ENCODE data around the gene JUNB. TPM values are rescaled to one million over a fixed set of nuclear protein-coding genes. Genes with fewer than 3 reads are reported as not detected.
"Not testable (repeated sequence)": the region's sequence is repeated elsewhere in the genome, so short reads cannot be mapped to it uniquely, and the experiment has no call there.

The JUNB gene
- polyA plus RNA-seq, 1 donor (not counting 4 experiments of a cell fraction or from before 2014, with no cell fraction given) = 40.8 TPM

DNA sequence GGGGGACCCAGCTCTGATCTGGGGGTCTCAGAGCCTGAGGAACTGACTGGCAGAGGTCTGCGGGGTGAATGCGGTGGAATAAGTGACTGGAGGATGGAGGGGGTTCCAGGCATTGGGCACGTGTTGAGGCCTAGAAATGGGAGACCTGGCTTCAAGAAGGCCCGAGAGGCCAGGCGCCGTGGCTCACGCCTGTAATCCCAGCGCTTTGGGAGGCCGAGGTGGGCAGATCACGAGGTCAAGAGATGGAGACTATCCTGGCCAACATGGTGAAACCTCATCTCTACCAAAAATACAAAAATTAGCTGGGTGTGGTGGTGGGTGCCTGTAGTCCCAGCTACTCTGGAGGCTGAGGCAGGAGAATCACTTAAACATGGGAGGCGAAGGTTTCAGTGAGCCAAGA, 26.5 kb downstream of the JUNB start:
- H3K9me1 ChIP-seq (ENCODE audit: control insufficient read depth, extremely low read depth, insufficient read depth, low read length); H3K27ac ChIP-seq (ENCODE audit: control insufficient read depth, insufficient read depth, low read length); H2AFZ ChIP-seq (ENCODE audit: control insufficient read depth, low read length); H3K9me3 ChIP-seq (ENCODE audit: control insufficient read depth, low read depth, low read length); H3K9ac ChIP-seq (ENCODE audit: control insufficient read depth, extremely low read depth, insufficient read depth, low read length); H3K4me3 ChIP-seq (ENCODE audit: control insufficient read depth in 2 of 3, extremely low read depth in 1 of 3, insufficient read depth in 2 of 3, low read depth in 1 of 3, low read length in 3 of 3); H3K27me3 ChIP-seq (ENCODE audit: control insufficient read depth, extremely low read depth, insufficient read depth, low read length); H3K4me2 ChIP-seq (ENCODE audit: control insufficient read depth, extremely low read depth, insufficient read depth, low read depth, low read length); FAIRE-seq; H4K20me1 ChIP-seq (ENCODE audit: control insufficient read depth, extremely low read depth, insufficient read depth, low read length); H3K79me2 ChIP-seq (ENCODE audit: control insufficient read depth, insufficient read depth, low read length); DNase-seq (ENCODE audit: low read depth, low spot score); dilution Hi-C loops (cut with MboI; ENCODE audit: extremely low pct_ligation_motif_present, low sequenced_read_pairs); H3K4me1 ChIP-seq (ENCODE audit: control insufficient read depth, extremely low read depth, insufficient read depth, low read length); H3K36me3 ChIP-seq (ENCODE audit: control insufficient read depth in 2 of 2, extremely low read depth in 1 of 2, insufficient read depth in 2 of 2, low read length in 2 of 2): not testable (repeated sequence)

- Histone ChIP-seq H3K9me1 (ENCODE audit: control insufficient read depth, extremely low read depth, insufficient read depth, low read length) (no peaks in the 10 kb centered on the region), H3K4me1 (ENCODE audit: control insufficient read depth, extremely low read depth, insufficient read depth, low read length) (no peaks in the 10 kb centered on the region), H3K27me3 (ENCODE audit: control insufficient read depth, extremely low read depth, insufficient read depth, low read length) (no peaks in the 10 kb centered on the region), H3K79me2 (ENCODE audit: control insufficient read depth, insufficient read depth, low read length) (no peaks in the 10 kb centered on the region), H3K4me3 (ENCODE audit: control insufficient read depth in 2 of 3, extremely low read depth in 1 of 3, insufficient read depth in 2 of 3, low read depth in 1 of 3, low read length in 3 of 3) (no peak overlapping the region), H3K4me2 (ENCODE audit: control insufficient read depth, extremely low read depth, insufficient read depth, low read depth, low read length) (no peak overlapping the region), H4K20me1 (ENCODE audit: control insufficient read depth, extremely low read depth, insufficient read depth, low read length) (no peaks in the 10 kb centered on the region), H3K9ac (ENCODE audit: control insufficient read depth, extremely low read depth, insufficient read depth, low read length) (no peak overlapping the region), H3K27ac (ENCODE audit: control insufficient read depth, insufficient read depth, low read length) (no peak overlapping the region), H2AFZ (ENCODE audit: control insufficient read depth, low read length) (no peak overlapping the region), H3K36me3 (ENCODE audit: control insufficient read depth in 2 of 2, extremely low read depth in 1 of 2, insufficient read depth in 2 of 2, low read length in 2 of 2) (no peaks in the 10 kb centered on the region), H3K9me3 (ENCODE audit: control insufficient read depth, low read depth, low read length) (no peaks in the 10 kb centered on the region)
- FAIRE-seq = no peak
- dilution Hi-C loops (cut with MboI; ENCODE audit: extremely low pct_ligation_motif_present, low sequenced_read_pairs) = no loop called here
- TF ChIP-seq EZH2 (IDR thresholded peaks at IDR 0.05; ENCODE audit: low read length) (no peak), CTCF (optimal IDR thresholded peaks at IDR 0.05 in 1 of 3, IDR thresholded peaks at IDR 0.05 in 1 of 3, conservative IDR thresholded peaks at IDR 0.05 in 1 of 3; ENCODE audit: extremely low read depth in 1 of 3, insufficient read depth in 2 of 3, low read length in 3 of 3) (no peak)
- no peak for DNase-seq (ENCODE audit: low read depth, low spot score)
Measured at GRCh38 chr19:12821761-12822160, 30.5 kb downstream of the JUNB start.

Measured in keratinocyte (primary cell).